MM.1S (cell line): ENCODE data around the gene WDR38.

Source experiments
- DNase-seq: peaks from one replicate; pipeline ENCODE4 v3.0.0-alpha.2; 2015
- H2AFZ ChIP-seq: fragments of 300-600 bp; sonication (generic); 2 replicates; pipeline ENCODE4 v1.6.0; 2016; ENCODE audit warnings: antibody characterized with exemption, low read length
- H3F3A ChIP-seq: fragments of 300-600 bp; sonication (generic); 2 replicates; pipeline ENCODE4 v1.6.1; 2016; ENCODE audit warnings: mild to moderate bottlenecking, antibody characterized with exemption, low read length, moderate library complexity, mixed read lengths; ENCODE audit not compliant: insufficient read depth
- H3K27ac ChIP-seq: fragments of 300-600 bp; sonication (generic); 2 replicates; pipeline ENCODE4 v1.5.1; 2016; ENCODE audit warnings: mild to moderate bottlenecking, low read length
- H3K27me3 ChIP-seq: fragments of 300-600 bp; sonication (generic); replicated peaks from 2 replicates; pipeline ENCODE4 v1.6.0; 2016; ENCODE audit warnings: low read length; ENCODE audit not compliant: insufficient read depth
- H3K36me3 ChIP-seq: fragments of 300-600 bp; sonication (generic); replicated peaks from 2 replicates; pipeline ENCODE4 v1.6.1; 2016; ENCODE audit warnings: mild to moderate bottlenecking, low read length, mixed read lengths; ENCODE audit not compliant: insufficient read depth
- H3K4me1 ChIP-seq: fragments of 300-600 bp; sonication (generic); 2 replicates; pipeline ENCODE4 v1.6.1; 2016; ENCODE audit warnings: low read length, mixed read lengths
- H3K4me2 ChIP-seq: fragments of 300-600 bp; sonication (generic); 2 replicates; pipeline ENCODE4 v1.6.0; 2016; ENCODE audit warnings: low read depth, low read length
- H3K4me3 ChIP-seq: fragments of 300-600 bp; sonication (generic); 2 replicates; pipeline ENCODE4 v1.5.1; 2016; ENCODE audit warnings: low read length, mixed read lengths
- H3K79me2 ChIP-seq: fragments of 300-600 bp; sonication (generic); 2 replicates; pipeline ENCODE4 v1.6.1; 2016; ENCODE audit warnings: mixed run types, low read length, mixed read lengths
- H3K9ac ChIP-seq: fragments of 300-600 bp; sonication (generic); 2 replicates; pipeline ENCODE4 v1.6.1; 2016; ENCODE audit warnings: low read length, mixed read lengths
- H3K9me2 ChIP-seq: fragments of 300-600 bp; sonication (generic); replicated peaks from 2 replicates; pipeline ENCODE4 v1.6.1; 2016; ENCODE audit warnings: mild to moderate bottlenecking, low read length, mixed read lengths; ENCODE audit not compliant: insufficient read depth
- H3K9me3 ChIP-seq: fragments of 300-600 bp; sonication (generic); replicated peaks from 2 replicates; pipeline ENCODE4 v1.6.1; 2016; ENCODE audit warnings: mild to moderate bottlenecking, low read length, mixed read lengths; ENCODE audit not compliant: insufficient read depth
- H4K20me1 ChIP-seq: fragments of 300-600 bp; sonication (generic); 2 replicates; pipeline ENCODE4 v1.6.1; 2016; ENCODE audit warnings: mild to moderate bottlenecking, low read length, moderate library complexity, mixed read lengths; ENCODE audit not compliant: insufficient read depth
- CTCF ChIP-seq: fragments of 300-600 bp; sonication (generic); IDR thresholded peaks from 2 replicates; pipeline ENCODE4 v1.5.1; 2016; ENCODE audit warnings: antibody characterized with exemption, low read length, mixed read lengths
- EZH2 ChIP-seq: fragments of 300-600 bp; sonication (generic); optimal IDR thresholded peaks from 2 replicates; pipeline ENCODE3; 2017; ENCODE audit warnings: low read depth, mild to moderate bottlenecking, antibody characterized with exemption, low read length, mixed read lengths
- EZH2phosphoT487 ChIP-seq: fragments of 300-600 bp; sonication (generic); IDR thresholded peaks from 2 replicates; pipeline ENCODE4 v1.6.1; 2018; ENCODE audit warnings: antibody characterized with exemption, low read length

WDR38 gene

GRCh38 chr9:124808246-124808956, 44.9 kb upstream of the WDR38 start:
- no peak overlapping the region for H2AFZ ChIP-seq
- no peak overlapping the region for H3K4me2 ChIP-seq
- H3F3A ChIP-seq: no peaks in the 10 kb centered on the region
- no peaks in the 10 kb centered on the region for H3K79me2 ChIP-seq
- H3K4me3 ChIP-seq: no peak overlapping the region
- no peaks in the 10 kb centered on the region for H3K9me3 ChIP-seq
- H3K27me3 ChIP-seq: no peaks in the 10 kb centered on the region
- no peaks in the 10 kb centered on the region for H3K9me2 ChIP-seq
- no peak for TF ChIP-seq EZH2phosphoT487
- no peak for TF ChIP-seq CTCF
- TF ChIP-seq EZH2: no peak
- H3K9ac ChIP-seq: no peak overlapping the region
- no peaks in the 10 kb centered on the region for H3K4me1 ChIP-seq
- no peaks in the 10 kb centered on the region for H3K36me3 ChIP-seq
- no peaks in the 10 kb centered on the region for H4K20me1 ChIP-seq
- no peak overlapping the region for H3K27ac ChIP-seq
- DNase-seq: no peak

- no peak overlapping the region for H3K4me3 ChIP-seq
- no peaks in the 10 kb centered on the region for H3K79me2 ChIP-seq
- DNase-seq: no peak
- no peaks in the 10 kb centered on the region for H3K9me2 ChIP-seq
- no peaks in the 10 kb centered on the region for H3K36me3 ChIP-seq
- H2AFZ ChIP-seq: no peak overlapping the region
- TF ChIP-seq CTCF: no peak
- TF ChIP-seq EZH2: no peak
- no peak for TF ChIP-seq EZH2phosphoT487
- no peak overlapping the region for H3K4me2 ChIP-seq
- no peaks in the 10 kb centered on the region for H3K9me3 ChIP-seq
- H3K4me1 ChIP-seq: no peaks in the 10 kb centered on the region
- H3K27me3 ChIP-seq: no peaks in the 10 kb centered on the region
- H3F3A ChIP-seq: no peaks in the 10 kb centered on the region
- no peaks in the 10 kb centered on the region for H4K20me1 ChIP-seq
- H3K9ac ChIP-seq: no peak overlapping the region
- no peak overlapping the region for H3K27ac ChIP-seq
Measured at GRCh38 chr9:124809211-124809610, 44.0 kb upstream of the WDR38 start.

- H3F3A ChIP-seq: no peaks in the 10 kb centered on the region
- H3K9ac ChIP-seq: no peak overlapping the region
- no peak overlapping the region for H2AFZ ChIP-seq
- H4K20me1 ChIP-seq: no peaks in the 10 kb centered on the region
- H3K4me2 ChIP-seq: no peak overlapping the region
- H3K27ac ChIP-seq: no peak overlapping the region
- H3K9me3 ChIP-seq: no peaks in the 10 kb centered on the region
- H3K27me3 ChIP-seq: no peaks in the 10 kb centered on the region
- TF ChIP-seq EZH2phosphoT487: no peak
- TF ChIP-seq CTCF: no peak
- TF ChIP-seq EZH2: no peak
- DNase-seq: no peak
- no peaks in the 10 kb centered on the region for H3K36me3 ChIP-seq
- no peaks in the 10 kb centered on the region for H3K9me2 ChIP-seq
- no peaks in the 10 kb centered on the region for H3K79me2 ChIP-seq
- H3K4me1 ChIP-seq: no peaks in the 10 kb centered on the region
- no peak overlapping the region for H3K4me3 ChIP-seq
Measured at GRCh38 chr9:124809741-124810500, 43.3 kb upstream of the WDR38 start.
